HepG2 (cell line): ENCODE measurements around the gene RCOR1. TPM values are rescaled to one million over a fixed set of nuclear protein-coding genes. Genes with fewer than 3 reads are reported as not detected.

Source experiments
- AKAP8 ChIP-seq: sonication (generic); formaldehyde crosslinking; IDR thresholded peaks from 2 replicates; pipeline ENCODE4 v1.5.1; 2020; ENCODE audit warnings: mild to moderate bottlenecking, missing genetic modification reagents
- CHCHD3 ChIP-seq: sonication (generic); formaldehyde crosslinking; IDR thresholded peaks from 2 replicates; pipeline ENCODE4 v1.8.0; 2022; ENCODE audit warnings: mild to moderate bottlenecking, missing genetic modification reagents, moderate library complexity
- JUN ChIP-seq: sonication (generic); formaldehyde crosslinking; IDR thresholded peaks from 2 replicates; pipeline ENCODE4 v1.4.0; 2020; ENCODE audit warnings: mild to moderate bottlenecking, missing genetic modification reagents
- KLF11 ChIP-seq: IDR thresholded peaks from 2 replicates; pipeline ENCODE4 v1.6.1; 2016; ENCODE audit warnings: missing compliant biosample characterization
- NFE2L1 ChIP-seq: sonication (generic); formaldehyde crosslinking; IDR thresholded peaks from 2 replicates; pipeline ENCODE4 v1.4.0; 2020; ENCODE audit warnings: missing genetic modification reagents, mild to moderate bottlenecking, borderline replicate concordance
- PCBP2 ChIP-seq: fragments of 200-400 bp; formaldehyde crosslinking; optimal IDR thresholded peaks from 2 replicates; pipeline ENCODE3; 2018; ENCODE audit warnings: low read length, low read depth; ENCODE audit not compliant: poor library complexity, severe bottlenecking
- ZNF839 ChIP-seq: sonication (generic); formaldehyde crosslinking; IDR thresholded peaks from 2 replicates; pipeline ENCODE4 v1.4.0; 2020; ENCODE audit warnings: missing genetic modification reagents, mild to moderate bottlenecking, borderline replicate concordance
- polyA plus RNA-seq, 8 experiments: library from polyadenylated mRNA; depleted of rRNA in 3 of 8; stranded (reverse) in 7 of 8; unstranded in 1 of 8; fragments of >200 nt; fragmentation: Illumina TruSeq in 4 of 8; extraction: Trizol in 4 of 8; gene quantifications; 2 replicates each; pipeline versions ENCODE4 v1.2.1 to v1.2.3, GENCODE V29; 2011 to 2016; ENCODE audit warnings: low read depth in 4 of 8, missing spikeins in 1 of 8, mixed read lengths in 1 of 8; ENCODE audit not compliant: insufficient read depth in 1 of 8
- total RNA-seq, 5 experiments: library from RNA; depleted of rRNA; stranded (reverse); fragments of >200 nt; fragmentation: Illumina TruSeq; extraction: Trizol; gene quantifications; 2 replicates each; pipeline ENCODE4 v1.2.3, GENCODE V29; 2016; ENCODE audit warnings: low read depth in 1 of 5
- TF ChIP-seq, protein P1 (sequence below): sonication (generic); formaldehyde crosslinking; IDR thresholded peaks from 2 replicates; pipeline ENCODE4 v1.4.0; 2020; ENCODE audit warnings: missing genetic modification reagents, borderline replicate concordance
- TF ChIP-seq, protein P2 (sequence below): sonication (generic); formaldehyde crosslinking; IDR thresholded peaks from 2 replicates; pipeline ENCODE4 v1.4.0; 2020; ENCODE audit warnings: mild to moderate bottlenecking, missing genetic modification reagents
- TF ChIP-seq, protein P3 (sequence below): sonication (generic); formaldehyde crosslinking; IDR thresholded peaks from 2 replicates; pipeline ENCODE4 v1.8.1; 2023; ENCODE audit warnings: mild to moderate bottlenecking, missing genetic modification reagents, borderline replicate concordance
- TF ChIP-seq, protein P4 (sequence below): sonication (generic); formaldehyde crosslinking; IDR thresholded peaks from 2 replicates; pipeline ENCODE4 v1.4.0; 2020; ENCODE audit warnings: mild to moderate bottlenecking, missing genetic modification reagents

RCOR1 gene
- total and polyA plus RNA-seq, 2 of the 13 experiments (the other 11 are each of a cell fraction or from before 2014, with no cell fraction given) = 10.2 to 11.1 TPM

DNA sequence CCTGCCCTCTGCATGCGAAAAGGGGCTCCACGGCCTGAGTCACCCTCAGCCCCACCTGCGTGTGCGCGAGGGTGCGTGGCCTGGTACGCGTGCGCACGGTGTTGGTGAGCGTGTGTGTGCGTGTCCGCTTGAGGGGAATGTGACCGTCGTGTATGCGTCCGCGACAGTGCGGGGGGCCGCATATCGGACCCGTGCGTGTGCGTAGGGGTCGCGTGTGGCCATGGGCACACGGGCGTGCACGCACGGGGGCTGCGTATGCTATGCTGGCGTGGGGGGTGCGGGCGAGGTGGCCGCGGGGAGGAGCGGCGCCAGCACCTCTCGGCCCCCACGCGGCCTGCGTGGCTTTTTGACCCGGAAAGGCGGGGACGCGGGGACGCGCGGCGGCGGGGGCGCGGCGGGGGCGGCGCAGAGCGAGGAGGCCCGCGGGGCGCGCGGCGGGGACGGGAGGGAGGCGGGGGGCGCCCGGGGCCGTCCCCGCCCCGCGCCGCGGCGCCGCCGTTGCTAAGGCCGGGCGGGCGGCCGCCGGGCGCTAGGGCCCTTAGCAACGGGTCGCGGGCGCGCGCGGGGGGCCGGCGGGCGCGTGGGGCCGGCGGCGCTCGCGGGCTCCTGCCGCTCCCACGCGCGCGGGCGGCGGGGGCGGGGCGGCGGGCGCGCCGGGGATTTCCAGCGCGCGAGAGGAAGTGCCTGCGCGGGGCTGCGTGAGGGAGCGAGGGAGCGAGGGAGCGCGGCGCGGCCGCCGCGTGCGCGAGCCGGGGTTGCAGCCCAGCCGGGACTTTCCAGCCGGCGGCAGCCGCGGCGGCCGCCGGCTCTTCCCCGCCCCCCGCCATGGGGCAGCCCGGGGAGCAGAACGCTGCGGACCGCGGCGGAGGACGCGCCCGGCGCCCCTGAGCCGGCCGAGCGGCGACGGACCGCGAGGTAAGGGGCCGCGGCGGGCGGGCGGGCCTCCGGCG is 184.6 kb downstream of the RCOR1 start, which contains the start of gene TRAF3 (continued):
- TF ChIP-seq, protein P1, sequence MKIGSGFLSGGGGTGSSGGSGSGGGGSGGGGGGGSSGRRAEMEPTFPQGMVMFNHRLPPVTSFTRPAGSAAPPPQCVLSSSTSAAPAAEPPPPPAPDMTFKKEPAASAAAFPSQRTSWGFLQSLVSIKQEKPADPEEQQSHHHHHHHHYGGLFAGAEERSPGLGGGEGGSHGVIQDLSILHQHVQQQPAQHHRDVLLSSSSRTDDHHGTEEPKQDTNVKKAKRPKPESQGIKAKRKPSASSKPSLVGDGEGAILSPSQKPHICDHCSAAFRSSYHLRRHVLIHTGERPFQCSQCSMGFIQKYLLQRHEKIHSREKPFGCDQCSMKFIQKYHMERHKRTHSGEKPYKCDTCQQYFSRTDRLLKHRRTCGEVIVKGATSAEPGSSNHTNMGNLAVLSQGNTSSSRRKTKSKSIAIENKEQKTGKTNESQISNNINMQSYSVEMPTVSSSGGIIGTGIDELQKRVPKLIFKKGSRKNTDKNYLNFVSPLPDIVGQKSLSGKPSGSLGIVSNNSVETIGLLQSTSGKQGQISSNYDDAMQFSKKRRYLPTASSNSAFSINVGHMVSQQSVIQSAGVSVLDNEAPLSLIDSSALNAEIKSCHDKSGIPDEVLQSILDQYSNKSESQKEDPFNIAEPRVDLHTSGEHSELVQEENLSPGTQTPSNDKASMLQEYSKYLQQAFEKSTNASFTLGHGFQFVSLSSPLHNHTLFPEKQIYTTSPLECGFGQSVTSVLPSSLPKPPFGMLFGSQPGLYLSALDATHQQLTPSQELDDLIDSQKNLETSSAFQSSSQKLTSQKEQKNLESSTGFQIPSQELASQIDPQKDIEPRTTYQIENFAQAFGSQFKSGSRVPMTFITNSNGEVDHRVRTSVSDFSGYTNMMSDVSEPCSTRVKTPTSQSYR (CRISPR knock-in tag) = no peak
- TF ChIP-seq NFE2L1 (peak; percentile 62; the same call in 1 of the 2 replicates), CHCHD3 (CRISPR knock-in tag) (peak; percentile 70; the same call in 1 of the 2 replicates), JUN (no peak), AKAP8 (CRISPR knock-in tag) (no peak), ZNF839 (no peak), PCBP2 (no peak), KLF11 (no peak)
- TF ChIP-seq, protein P2, sequence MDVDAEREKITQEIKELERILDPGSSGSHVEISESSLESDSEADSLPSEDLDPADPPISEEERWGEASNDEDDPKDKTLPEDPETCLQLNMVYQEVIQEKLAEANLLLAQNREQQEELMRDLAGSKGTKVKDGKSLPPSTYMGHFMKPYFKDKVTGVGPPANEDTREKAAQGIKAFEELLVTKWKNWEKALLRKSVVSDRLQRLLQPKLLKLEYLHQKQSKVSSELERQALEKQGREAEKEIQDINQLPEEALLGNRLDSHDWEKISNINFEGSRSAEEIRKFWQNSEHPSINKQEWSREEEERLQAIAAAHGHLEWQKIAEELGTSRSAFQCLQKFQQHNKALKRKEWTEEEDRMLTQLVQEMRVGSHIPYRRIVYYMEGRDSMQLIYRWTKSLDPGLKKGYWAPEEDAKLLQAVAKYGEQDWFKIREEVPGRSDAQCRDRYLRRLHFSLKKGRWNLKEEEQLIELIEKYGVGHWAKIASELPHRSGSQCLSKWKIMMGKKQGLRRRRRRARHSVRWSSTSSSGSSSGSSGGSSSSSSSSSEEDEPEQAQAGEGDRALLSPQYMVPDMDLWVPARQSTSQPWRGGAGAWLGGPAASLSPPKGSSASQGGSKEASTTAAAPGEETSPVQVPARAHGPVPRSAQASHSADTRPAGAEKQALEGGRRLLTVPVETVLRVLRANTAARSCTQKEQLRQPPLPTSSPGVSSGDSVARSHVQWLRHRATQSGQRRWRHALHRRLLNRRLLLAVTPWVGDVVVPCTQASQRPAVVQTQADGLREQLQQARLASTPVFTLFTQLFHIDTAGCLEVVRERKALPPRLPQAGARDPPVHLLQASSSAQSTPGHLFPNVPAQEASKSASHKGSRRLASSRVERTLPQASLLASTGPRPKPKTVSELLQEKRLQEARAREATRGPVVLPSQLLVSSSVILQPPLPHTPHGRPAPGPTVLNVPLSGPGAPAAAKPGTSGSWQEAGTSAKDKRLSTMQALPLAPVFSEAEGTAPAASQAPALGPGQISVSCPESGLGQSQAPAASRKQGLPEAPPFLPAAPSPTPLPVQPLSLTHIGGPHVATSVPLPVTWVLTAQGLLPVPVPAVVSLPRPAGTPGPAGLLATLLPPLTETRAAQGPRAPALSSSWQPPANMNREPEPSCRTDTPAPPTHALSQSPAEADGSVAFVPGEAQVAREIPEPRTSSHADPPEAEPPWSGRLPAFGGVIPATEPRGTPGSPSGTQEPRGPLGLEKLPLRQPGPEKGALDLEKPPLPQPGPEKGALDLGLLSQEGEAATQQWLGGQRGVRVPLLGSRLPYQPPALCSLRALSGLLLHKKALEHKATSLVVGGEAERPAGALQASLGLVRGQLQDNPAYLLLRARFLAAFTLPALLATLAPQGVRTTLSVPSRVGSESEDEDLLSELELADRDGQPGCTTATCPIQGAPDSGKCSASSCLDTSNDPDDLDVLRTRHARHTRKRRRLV (CRISPR knock-in tag) = no peak
- TF ChIP-seq, protein P3, sequence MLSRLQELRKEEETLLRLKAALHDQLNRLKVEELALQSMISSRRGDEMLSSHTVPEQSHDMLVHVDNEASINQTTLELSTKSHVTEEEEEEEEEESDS = no peak
- TF ChIP-seq, protein P4, sequence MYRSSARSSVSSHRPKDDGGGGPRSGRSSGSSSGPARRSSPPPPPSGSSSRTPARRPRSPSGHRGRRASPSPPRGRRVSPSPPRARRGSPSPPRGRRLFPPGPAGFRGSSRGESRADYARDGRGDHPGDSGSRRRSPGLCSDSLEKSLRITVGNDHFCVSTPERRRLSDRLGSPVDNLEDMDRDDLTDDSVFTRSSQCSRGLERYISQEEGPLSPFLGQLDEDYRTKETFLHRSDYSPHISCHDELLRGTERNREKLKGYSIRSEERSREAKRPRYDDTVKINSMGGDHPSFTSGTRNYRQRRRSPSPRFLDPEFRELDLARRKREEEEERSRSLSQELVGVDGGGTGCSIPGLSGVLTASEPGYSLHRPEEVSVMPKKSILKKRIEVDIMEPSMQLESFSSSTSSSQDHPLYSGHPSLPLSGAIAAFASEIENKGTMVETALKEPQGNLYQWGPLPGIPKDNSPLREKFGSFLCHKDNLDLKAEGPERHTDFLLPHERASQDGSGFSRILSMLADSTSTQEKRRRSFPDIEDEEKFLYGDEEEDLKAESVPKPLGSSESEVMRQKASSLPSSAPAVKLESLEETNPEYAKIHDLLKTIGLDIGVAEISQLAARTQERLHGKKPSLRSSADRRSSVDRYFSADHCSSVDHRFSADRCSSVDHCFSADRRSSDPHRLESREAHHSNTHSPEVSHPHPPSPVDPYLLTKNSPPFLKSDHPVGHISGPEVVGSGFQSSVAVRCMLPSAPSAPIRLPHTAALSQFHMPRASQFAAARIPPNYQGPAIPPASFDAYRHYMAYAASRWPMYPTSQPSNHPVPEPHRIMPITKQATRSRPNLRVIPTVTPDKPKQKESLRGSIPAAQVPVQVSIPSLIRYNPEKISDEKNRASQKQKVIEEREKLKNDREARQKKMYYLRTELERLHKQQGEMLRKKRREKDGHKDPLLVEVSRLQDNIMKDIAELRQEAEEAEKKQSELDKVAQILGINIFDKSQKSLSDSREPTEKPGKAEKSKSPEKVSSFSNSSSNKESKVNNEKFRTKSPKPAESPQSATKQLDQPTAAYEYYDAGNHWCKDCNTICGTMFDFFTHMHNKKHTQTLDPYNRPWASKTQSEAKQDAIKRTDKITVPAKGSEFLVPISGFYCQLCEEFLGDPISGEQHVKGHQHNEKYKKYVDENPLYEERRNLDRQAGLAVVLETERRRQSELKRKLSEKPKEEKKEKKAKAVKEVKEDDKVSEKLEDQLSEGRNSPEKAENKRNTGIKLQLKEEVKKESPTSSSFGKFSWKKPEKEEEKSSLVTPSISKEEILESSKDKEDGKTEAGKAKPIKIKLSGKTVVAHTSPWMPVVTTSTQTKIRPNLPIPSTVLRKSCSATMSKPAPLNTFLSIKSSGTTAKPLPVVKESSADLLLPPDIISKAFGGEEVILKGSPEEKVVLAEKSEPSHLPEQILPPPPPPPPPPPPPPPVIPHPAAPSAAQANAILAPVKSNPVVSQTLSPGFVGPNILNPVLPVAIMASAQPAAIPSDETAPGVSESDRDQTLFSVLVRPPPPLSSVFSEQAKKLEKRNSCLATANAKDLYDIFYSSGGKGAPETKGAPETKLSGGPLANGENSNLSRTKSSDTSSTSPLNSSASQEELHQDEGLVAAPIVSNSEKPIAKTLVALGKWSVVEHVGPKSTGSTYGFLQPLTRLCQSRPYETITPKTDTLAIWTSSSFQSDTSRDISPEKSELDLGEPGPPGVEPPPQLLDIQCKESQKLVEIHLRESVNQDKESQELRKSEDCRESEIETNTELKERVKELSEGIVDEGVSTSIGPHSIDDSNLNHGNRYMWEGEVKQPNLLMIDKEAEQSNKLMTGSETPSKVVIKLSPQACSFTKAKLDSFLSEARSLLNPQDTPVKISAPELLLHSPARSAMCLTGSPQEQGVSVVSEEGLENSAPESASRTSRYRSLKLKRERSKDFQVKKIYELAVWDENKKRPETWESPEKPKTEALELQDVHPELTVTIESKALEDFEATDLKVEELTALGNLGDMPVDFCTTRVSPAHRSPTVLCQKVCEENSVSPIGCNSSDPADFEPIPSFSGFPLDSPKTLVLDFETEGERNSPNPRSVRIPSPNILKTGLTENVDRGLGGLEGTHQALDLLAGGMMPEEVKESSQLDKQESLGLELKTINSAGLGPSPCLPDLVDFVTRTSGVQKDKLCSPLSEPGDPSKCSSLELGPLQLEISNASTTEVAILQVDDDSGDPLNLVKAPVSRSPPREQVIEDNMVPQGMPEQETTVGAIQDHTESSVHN (CRISPR knock-in tag) = peak; percentile 63; the same call in 1 of the 2 replicates
